K562 (cell line): ENCODE results near the gene LST1. TPM values are rescaled to one million over a fixed set of nuclear protein-coding genes. Genes with fewer than 3 reads are reported as not detected.

Source experiments
- DNMT1 ChIP-seq: fragments of 450-650 bp; IDR thresholded peaks from 2 replicates; pipeline ENCODE4 v1.6.1; 2016; ENCODE audit warnings: antibody characterized with exemption, mild to moderate bottlenecking
- KLF6 ChIP-seq: fragments of 250-450 bp; sonication (Bioruptor Pico); IDR thresholded peaks from 2 replicates; pipeline ENCODE4 v1.4.0; 2020; ENCODE audit warnings: mild to moderate bottlenecking, moderate library complexity, borderline replicate concordance
- NFE2L1 ChIP-seq: fragments of 450-650 bp; IDR thresholded peaks from 2 replicates; pipeline ENCODE4 v1.6.1; 2016; ENCODE audit warnings: missing genetic modification characterization, low read depth, mild to moderate bottlenecking, missing compliant biosample characterization, moderate library complexity, borderline replicate concordance
- POLR2AphosphoS2 ChIP-seq: IDR thresholded peaks from 2 replicates; pipeline ENCODE4 v1.6.1; 2012; ENCODE audit warnings: low read length, improper control_type of control experiment
- PTBP1 ChIP-seq: fragments of 200-400 bp; formaldehyde crosslinking; IDR thresholded peaks from 2 replicates; pipeline ENCODE4 v1.6.1; 2017; ENCODE audit warnings: low read depth, low read length
- RFX5 ChIP-seq: IDR thresholded peaks from 2 replicates; pipeline ENCODE4 v1.6.1; 2011; ENCODE audit warnings: low read depth, mild to moderate bottlenecking, improper control_type of control experiment, low read length
- SMARCB1 ChIP-seq: IDR thresholded peaks from 2 replicates; pipeline ENCODE4 v1.6.1; 2011; ENCODE audit warnings: improper control_type of control experiment, low read depth; ENCODE audit not compliant: insufficient read length
- SRSF1 ChIP-seq: fragments of 200-400 bp; formaldehyde crosslinking; IDR thresholded peaks from 2 replicates; pipeline ENCODE4 v1.6.1; 2017; ENCODE audit warnings: mild to moderate bottlenecking, low read depth, low read length, moderate library complexity
- ZKSCAN8 ChIP-seq: fragments of 200-800 bp; sonication (Bioruptor generic); IDR thresholded peaks from 2 replicates; pipeline ENCODE4 v1.6.1; 2016; ENCODE audit warnings: missing genetic modification characterization, missing compliant biosample characterization
- polyA plus RNA-seq, 8 experiments: library from polyadenylated mRNA; depleted of rRNA in 4 of 8; stranded (reverse) in 5 of 8; unstranded in 3 of 8; fragments of >200 nt; fragmentation: Nextera tagmentation in 2 of 8; fragmentation: Illumina TruSeq in 1 of 8; extraction: Ambion mirVana in 2 of 8; extraction: Trizol in 1 of 8; gene quantifications; 2 replicates each; pipeline versions ENCODE4 v1.2.1 to v1.2.3, GENCODE V29; 2011 to 2014; ENCODE audit warnings: inconsistent platforms in 1 of 8, missing spikeins in 1 of 8
- total RNA-seq, 7 experiments: library from RNA; depleted of rRNA in 6 of 7; stranded (reverse); fragments of >200 nt in 6 of 7; fragmentation: Illumina TruSeq in 2 of 7; extraction: Trizol in 2 of 7; gene quantifications; 2 replicates each; pipeline versions ENCODE4 v1.2.1 to v1.2.3, GENCODE V29; 2011 to 2021; ENCODE audit warnings: low replicate concordance in 1 of 7
- TF ChIP-seq, protein P1 (sequence below), 2 experiments: fragments of 450-650 bp; IDR thresholded peaks; 2 replicates each; pipeline ENCODE4 v1.6.1; 2018; ENCODE audit warnings: mild to moderate bottlenecking in 2 of 2, low read depth in 1 of 2; ENCODE audit not compliant: partially characterized antibody in 2 of 2
- TF ChIP-seq, protein P2 (sequence below): fragments of 250-450 bp; sonication (Bioruptor Pico); IDR thresholded peaks from 2 replicates; pipeline ENCODE4 v1.4.0; 2020
- TF ChIP-seq, protein P3 (sequence below), 2 experiments: IDR thresholded peaks; 2 replicates each; pipeline ENCODE4 v1.6.1; 2011; ENCODE audit warnings: borderline replicate concordance in 1 of 2, control low read depth in 1 of 2, low read depth in 1 of 2, low read length in 1 of 2, mild to moderate bottlenecking in 1 of 2, mixed read lengths in 1 of 2, moderate library complexity in 1 of 2; ENCODE audit not compliant: insufficient read depth in 1 of 2, insufficient read length in 1 of 2, poor library complexity in 1 of 2, severe bottlenecking in 1 of 2; ENCODE audit errors: extremely low read depth in 1 of 2
- TF ChIP-seq, protein P4 (sequence below): fragments of 450-650 bp; IDR thresholded peaks from 2 replicates; pipeline ENCODE4 v1.6.1; 2016
- TF ChIP-seq, protein P5 (sequence below): sonication (generic); formaldehyde crosslinking; IDR thresholded peaks from 2 replicates; pipeline ENCODE4 v1.8.0; 2022; ENCODE audit warnings: mild to moderate bottlenecking, missing genetic modification reagents
- TF ChIP-seq, protein P6 (sequence below), 2 experiments: fragments of 250-450 bp in 1 of 2; fragments of 450-650 bp in 1 of 2; sonication (Bioruptor Pico) in 1 of 2; IDR thresholded peaks; 2 replicates each; pipeline versions ENCODE4 v1.6.1 to v1.8.0; 2016 to 2021; ENCODE audit warnings: mild to moderate bottlenecking in 2 of 2, moderate library complexity in 2 of 2, missing compliant biosample characterization in 1 of 2, missing genetic modification characterization in 1 of 2

Gene LST1
- total and polyA plus RNA-seq, 9 of the 15 experiments (the other 6 are each of a cell fraction or from before 2014, with no cell fraction given), result 0.82 to 7.8 (median 1.7) TPM

DNA sequence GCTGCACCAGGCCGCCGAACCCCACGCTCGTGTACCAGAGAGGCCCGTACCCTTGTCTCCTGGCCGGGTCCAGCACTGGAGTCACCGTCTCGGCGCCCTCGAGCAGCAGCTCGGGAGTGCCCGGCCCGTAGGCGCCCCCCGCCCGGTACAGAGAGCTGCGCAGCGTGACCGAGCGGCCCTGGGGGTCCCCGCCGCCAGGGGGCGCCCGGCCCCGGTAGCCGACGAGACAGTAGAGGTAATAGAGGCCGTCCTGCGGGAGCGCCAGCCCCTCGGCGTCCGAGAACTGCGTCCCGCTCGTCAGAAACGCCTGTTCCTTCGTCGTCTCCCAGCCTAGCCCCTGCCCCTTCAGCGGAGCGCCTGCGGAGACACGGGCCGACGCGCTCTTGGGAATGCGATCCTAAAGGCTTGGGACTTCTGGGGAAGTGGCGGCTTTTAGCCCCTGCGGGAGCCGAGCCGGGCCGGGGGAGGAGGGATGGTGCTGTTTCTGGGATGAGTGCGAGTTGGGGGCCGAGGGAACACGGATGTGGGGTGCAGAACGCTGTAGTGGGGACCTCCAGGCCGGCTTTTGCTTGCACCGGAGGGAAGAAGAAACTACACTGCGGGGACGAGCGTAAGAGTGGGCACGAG, 5.2 kb upstream of the LST1 start (continued):
- TF ChIP-seq, protein P1, sequence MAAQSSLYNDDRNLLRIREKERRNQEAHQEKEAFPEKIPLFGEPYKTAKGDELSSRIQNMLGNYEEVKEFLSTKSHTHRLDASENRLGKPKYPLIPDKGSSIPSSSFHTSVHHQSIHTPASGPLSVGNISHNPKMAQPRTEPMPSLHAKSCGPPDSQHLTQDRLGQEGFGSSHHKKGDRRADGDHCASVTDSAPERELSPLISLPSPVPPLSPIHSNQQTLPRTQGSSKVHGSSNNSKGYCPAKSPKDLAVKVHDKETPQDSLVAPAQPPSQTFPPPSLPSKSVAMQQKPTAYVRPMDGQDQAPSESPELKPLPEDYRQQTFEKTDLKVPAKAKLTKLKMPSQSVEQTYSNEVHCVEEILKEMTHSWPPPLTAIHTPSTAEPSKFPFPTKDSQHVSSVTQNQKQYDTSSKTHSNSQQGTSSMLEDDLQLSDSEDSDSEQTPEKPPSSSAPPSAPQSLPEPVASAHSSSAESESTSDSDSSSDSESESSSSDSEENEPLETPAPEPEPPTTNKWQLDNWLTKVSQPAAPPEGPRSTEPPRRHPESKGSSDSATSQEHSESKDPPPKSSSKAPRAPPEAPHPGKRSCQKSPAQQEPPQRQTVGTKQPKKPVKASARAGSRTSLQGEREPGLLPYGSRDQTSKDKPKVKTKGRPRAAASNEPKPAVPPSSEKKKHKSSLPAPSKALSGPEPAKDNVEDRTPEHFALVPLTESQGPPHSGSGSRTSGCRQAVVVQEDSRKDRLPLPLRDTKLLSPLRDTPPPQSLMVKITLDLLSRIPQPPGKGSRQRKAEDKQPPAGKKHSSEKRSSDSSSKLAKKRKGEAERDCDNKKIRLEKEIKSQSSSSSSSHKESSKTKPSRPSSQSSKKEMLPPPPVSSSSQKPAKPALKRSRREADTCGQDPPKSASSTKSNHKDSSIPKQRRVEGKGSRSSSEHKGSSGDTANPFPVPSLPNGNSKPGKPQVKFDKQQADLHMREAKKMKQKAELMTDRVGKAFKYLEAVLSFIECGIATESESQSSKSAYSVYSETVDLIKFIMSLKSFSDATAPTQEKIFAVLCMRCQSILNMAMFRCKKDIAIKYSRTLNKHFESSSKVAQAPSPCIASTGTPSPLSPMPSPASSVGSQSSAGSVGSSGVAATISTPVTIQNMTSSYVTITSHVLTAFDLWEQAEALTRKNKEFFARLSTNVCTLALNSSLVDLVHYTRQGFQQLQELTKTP (IDR thresholded peaks at IDR 0.05; ENCODE audit: low read depth in 1 of 2, partially characterized antibody in 2 of 2), result no peak
- no peak for TF ChIP-seq RFX5
- TF ChIP-seq, protein P2, sequence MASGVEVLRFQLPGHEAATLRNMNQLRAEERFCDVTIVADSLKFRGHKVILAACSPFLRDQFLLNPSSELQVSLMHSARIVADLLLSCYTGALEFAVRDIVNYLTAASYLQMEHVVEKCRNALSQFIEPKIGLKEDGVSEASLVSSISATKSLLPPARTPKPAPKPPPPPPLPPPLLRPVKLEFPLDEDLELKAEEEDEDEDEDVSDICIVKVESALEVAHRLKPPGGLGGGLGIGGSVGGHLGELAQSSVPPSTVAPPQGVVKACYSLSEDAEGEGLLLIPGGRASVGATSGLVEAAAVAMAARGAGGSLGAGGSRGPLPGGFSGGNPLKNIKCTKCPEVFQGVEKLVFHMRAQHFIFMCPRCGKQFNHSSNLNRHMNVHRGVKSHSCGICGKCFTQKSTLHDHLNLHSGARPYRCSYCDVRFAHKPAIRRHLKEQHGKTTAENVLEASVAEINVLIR, result peak; percentile 48; the same call in 1 of the 2 replicates
- TF ChIP-seq SRSF1, result 0 out of 2 replicates have a peak, but pooled peaks have one; percentile 55
- no peak for TF ChIP-seq KLF6
- no peak for TF ChIP-seq NFE2L1
- TF ChIP-seq, protein P3, sequence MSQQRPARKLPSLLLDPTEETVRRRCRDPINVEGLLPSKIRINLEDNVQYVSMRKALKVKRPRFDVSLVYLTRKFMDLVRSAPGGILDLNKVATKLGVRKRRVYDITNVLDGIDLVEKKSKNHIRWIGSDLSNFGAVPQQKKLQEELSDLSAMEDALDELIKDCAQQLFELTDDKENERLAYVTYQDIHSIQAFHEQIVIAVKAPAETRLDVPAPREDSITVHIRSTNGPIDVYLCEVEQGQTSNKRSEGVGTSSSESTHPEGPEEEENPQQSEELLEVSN (IDR thresholded peaks at IDR 0.05; ENCODE audit: borderline replicate concordance in 1 of 2, extremely low read depth in 1 of 2, insufficient read depth in 1 of 2, insufficient read length in 1 of 2, low read depth in 1 of 2, low read length in 1 of 2, poor library complexity in 1 of 2, severe bottlenecking in 1 of 2), result peak; percentile 78 to 91
- TF ChIP-seq PTBP1, result no peak
- no peak for TF ChIP-seq SMARCB1
- TF ChIP-seq ZKSCAN8, result no peak
- TF ChIP-seq, protein P4, sequence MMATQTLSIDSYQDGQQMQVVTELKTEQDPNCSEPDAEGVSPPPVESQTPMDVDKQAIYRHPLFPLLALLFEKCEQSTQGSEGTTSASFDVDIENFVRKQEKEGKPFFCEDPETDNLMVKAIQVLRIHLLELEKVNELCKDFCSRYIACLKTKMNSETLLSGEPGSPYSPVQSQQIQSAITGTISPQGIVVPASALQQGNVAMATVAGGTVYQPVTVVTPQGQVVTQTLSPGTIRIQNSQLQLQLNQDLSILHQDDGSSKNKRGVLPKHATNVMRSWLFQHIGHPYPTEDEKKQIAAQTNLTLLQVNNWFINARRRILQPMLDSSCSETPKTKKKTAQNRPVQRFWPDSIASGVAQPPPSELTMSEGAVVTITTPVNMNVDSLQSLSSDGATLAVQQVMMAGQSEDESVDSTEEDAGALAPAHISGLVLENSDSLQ, result no peak
- TF ChIP-seq POLR2AphosphoS2, result no peak
- TF ChIP-seq, protein P5, sequence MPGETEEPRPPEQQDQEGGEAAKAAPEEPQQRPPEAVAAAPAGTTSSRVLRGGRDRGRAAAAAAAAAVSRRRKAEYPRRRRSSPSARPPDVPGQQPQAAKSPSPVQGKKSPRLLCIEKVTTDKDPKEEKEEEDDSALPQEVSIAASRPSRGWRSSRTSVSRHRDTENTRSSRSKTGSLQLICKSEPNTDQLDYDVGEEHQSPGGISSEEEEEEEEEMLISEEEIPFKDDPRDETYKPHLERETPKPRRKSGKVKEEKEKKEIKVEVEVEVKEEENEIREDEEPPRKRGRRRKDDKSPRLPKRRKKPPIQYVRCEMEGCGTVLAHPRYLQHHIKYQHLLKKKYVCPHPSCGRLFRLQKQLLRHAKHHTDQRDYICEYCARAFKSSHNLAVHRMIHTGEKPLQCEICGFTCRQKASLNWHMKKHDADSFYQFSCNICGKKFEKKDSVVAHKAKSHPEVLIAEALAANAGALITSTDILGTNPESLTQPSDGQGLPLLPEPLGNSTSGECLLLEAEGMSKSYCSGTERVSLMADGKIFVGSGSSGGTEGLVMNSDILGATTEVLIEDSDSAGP, result peak; percentile 78; the same call in 1 of the 2 replicates
- no peak for TF ChIP-seq DNMT1
- TF ChIP-seq, protein P6, sequence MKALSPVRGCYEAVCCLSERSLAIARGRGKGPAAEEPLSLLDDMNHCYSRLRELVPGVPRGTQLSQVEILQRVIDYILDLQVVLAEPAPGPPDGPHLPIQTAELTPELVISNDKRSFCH (CRISPR knock-in tag; IDR thresholded peaks at IDR 0.05), result no peak
- TF ChIP-seq, protein P6 (tag; IDR thresholded peaks at IDR 0.05), result peak; percentile 73; the same call in 1 of the 2 replicates
